Esophagus squamous epithelium (tissue), 4 donors: ENCODE results near the gene NFKBIB.

Experiments used
- POLR2A ChIP-seq, 4 donors: fragments of 450-650 bp; IDR thresholded peaks; one replicate each; pipeline ENCODE4 v1.6.1; 2017; ENCODE audit warnings: antibody characterized with exemption in 4 of 4, mild to moderate bottlenecking in 4 of 4, moderate library complexity in 3 of 4
- TF ChIP-seq, protein P1 (sequence below), 6 experiments: fragments of 450-650 bp in 4 of 6; fragments of 200-600 bp in 2 of 6; sonication (generic) in 2 of 6; IDR thresholded peaks; one replicate each; pipeline ENCODE4 v1.5.1; 2016 to 2019; ENCODE audit warnings: antibody characterized with exemption in 6 of 6, mild to moderate bottlenecking in 4 of 6, moderate library complexity in 4 of 6

DNA sequence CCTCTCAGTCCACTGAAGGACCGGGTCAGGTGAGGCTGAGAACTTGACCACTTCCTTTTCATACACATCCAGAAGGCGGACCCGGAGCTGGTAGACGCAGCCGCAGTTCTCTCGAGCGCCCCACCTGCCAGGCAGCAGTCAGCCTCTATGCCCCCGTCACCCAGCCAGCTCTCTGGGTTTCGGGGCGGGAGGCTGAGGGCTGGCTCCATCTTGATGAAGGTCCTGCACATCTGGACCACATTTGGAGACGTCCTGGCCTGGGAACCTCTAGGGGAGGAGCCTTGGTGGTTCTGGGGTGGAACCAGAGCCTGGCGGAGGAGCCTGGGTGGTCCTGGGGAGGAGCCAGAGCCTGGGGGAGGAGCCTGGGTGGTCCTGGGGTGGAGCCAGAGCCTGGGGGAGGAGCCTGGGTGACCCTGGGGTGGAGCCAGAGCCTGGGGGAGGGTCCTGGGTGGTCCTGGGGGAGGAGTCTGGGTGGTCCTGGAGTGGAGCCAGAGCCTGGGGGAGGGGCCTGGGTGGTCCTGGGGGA is 45.3 kb downstream of the NFKBIB start:
- TF ChIP-seq, protein P1, sequence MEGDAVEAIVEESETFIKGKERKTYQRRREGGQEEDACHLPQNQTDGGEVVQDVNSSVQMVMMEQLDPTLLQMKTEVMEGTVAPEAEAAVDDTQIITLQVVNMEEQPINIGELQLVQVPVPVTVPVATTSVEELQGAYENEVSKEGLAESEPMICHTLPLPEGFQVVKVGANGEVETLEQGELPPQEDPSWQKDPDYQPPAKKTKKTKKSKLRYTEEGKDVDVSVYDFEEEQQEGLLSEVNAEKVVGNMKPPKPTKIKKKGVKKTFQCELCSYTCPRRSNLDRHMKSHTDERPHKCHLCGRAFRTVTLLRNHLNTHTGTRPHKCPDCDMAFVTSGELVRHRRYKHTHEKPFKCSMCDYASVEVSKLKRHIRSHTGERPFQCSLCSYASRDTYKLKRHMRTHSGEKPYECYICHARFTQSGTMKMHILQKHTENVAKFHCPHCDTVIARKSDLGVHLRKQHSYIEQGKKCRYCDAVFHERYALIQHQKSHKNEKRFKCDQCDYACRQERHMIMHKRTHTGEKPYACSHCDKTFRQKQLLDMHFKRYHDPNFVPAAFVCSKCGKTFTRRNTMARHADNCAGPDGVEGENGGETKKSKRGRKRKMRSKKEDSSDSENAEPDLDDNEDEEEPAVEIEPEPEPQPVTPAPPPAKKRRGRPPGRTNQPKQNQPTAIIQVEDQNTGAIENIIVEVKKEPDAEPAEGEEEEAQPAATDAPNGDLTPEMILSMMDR (IDR thresholded peaks at IDR 0.05), result no peak
- TF ChIP-seq POLR2A (IDR thresholded peaks at IDR 0.05), result no peak
